Stimulated activated CD4-positive, alpha-beta T cell treated with anti-CD3 and anti-CD28 coated beads, Interleukin-12 subunit alpha, Interleukin-12 subunit beta, amount 100 ng/mL, for 48 hours (primary cell): ENCODE data around the gene DERL3.

ENCODE experiments used
- DNase-seq, 3 donors: peaks; one replicate each; pipeline ENCODE4 v3.0.0-alpha.2; 2020; ENCODE audit warnings: low read depth in 2 of 3, low spot score in 1 of 3

The DERL3 gene

GRCh38 chr22:23832226-23833016, 6.4 kb downstream of the DERL3 start:
- no peak for DNase-seq

DNA sequence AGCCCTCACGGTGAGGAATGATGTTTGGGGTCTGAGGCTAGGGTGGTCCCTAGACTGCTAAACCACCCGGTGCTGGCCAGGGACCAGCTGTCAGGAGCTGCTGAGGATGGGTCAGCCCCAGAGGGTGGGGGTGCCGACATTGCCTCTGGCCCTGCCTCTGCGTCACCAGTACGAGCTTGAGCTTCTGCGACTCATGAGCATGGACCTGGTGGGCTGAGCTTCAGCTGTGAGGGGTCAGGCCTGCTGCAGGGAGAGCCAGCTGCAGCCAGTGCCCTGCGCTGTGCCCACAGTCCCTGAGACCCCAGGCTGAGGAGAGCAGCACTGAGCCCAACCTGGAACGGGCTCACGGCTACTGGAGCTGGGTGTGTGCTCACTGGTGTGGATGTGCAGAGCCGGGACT, 7.0 kb downstream of the DERL3 start:
- DNase-seq: no peak

- DNase-seq: no peak
Observed at GRCh38 chr22:23831261-23831660, 7.5 kb downstream of the DERL3 start.

GRCh38 chr22:23829845-23830372, 8.9 kb downstream of the DERL3 start:
- no peak for DNase-seq

DNA sequence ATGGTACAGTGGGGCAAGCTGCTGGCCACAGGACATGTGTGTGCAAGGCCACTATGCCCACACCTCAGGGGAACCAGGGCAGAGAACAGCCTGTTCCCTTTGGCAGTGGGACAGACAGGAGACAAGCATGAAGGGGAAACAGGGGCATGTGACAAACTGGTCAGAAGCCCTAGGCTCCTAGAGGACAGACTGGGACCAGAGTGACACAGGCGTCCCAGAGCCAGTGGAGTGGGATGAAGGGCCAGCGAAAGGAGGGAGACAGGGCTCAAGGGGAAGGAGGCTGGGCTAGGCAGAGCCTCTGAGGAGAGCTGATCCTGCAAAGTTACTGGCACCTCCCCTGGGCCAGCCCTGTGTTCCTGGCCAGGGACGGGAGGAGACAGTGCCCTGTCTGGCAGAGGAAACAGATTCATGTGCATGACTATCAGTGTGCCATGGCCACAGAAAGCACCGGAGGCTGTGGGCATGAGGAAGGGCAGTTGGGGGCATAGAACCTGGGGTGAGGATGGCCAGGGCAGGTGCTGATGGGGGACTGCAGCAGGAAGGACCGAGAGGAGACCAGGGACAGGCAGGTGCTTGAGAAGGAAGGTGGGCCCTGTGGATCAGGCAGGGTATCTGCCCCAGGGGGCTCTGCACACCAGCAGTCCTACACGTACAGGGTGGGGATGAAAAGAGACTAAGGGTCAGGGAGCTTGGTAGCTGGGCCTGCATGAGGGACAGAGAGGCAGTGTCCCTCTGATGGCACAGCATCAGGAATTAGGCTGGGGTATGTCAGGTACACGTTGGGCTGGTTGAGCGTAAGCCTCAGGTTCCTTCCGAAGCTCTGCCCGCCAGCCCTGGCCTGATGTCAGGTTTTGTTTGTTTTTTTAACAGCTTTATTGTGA, 9.8 kb downstream of the DERL3 start:
- no peak for DNase-seq

GRCh38 chr22:23827351-23827995, 11.3 kb downstream of the DERL3 start:
- no peak for DNase-seq

GRCh38 chr22:23826510-23827350, 12.1 kb downstream of the DERL3 start:
- DNase-seq: no peak

DNA sequence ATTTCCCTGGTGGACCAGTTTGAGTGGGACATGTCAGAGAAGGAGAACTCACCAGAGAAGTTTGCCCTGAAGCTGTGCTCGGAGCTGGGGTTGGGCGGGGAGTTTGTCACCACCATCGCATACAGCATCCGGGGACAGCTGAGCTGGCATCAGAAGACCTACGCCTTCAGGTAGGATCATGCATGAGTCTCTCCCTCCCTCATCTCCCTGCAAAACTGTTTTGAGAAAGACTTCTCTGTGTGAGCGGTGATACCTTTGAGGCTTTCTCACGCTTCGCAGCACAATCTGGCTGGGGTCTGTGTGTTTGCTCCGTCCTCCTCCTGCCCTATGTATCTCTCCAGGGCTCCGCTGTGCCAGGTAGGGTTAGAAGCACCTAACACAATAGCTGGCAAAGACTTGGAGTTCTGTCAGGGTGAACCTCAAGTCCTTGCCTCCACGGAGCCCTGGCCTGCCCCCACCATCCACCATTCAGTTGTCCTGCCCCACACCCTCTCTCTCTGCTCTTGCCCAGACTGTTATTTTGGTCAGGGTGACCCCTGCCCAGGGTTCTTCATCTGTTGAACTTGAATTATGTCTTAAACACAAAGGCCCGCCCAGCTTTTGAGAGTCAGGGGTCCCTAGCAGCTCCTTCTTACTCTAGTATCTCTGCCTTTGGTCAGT, 13.4 kb downstream of the DERL3 start:
- DNase-seq: no peak

DNA sequence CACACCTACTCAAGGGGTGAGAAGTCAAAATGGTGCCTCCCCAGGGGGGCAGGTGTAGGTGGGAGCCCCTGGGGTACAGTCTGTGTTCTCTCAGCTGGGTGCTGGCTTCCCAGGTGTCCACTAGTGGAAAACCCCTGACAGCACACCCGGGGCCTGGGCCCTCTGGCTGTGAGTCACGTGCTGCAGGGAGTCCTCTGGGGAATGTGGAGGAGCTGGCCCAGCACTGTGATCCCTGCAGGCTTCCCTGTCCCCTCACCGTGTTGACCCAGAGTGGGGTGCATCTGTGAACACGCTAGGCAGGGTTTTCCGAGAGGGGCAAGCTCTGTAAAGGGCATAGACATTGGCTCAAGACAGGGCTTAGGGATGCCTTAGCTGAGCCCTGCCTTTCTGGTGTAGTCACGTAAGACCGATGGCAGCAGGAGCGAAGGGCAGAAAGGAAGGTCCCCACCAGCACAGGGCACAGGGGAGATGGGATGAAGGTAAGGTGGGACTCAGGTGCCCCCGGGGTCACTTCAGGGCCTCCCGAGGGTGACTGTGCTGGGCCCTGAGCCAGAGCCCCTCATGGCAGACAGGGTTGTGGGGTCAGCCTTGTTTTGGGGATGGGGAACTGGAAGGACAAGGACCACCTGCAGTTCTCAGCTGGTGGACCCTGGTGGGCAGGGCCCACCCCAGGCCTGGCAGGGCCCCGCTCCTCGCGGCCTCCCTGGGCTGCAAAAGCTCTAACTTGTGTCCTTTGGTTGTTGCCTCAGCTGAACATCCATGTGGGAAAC, 14.1 kb downstream of the DERL3 start:
- DNase-seq: no peak

DNA sequence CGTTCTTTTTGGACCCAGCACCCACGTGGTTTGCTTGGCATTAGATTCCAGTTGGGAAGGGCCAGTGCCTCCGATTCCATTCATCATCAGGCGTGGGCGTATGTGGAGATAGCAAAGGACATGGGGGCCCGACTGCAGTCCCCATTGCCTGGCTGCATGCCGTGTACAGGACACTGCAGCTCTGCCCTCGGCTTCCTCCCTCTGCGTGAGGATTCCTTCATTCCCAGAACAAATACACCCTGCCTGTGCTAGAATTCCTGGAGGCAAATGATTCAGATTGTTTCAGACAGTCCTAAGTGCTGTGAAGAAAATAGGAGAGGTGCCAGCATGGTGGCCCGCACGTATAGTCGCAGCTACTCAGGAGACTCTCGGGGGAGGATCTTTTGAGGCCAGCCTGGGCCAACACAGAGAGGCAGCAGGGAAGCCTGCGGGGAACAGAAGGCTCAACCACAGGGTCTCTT, 15.4 kb downstream of the DERL3 start:
- no peak for DNase-seq

DNA sequence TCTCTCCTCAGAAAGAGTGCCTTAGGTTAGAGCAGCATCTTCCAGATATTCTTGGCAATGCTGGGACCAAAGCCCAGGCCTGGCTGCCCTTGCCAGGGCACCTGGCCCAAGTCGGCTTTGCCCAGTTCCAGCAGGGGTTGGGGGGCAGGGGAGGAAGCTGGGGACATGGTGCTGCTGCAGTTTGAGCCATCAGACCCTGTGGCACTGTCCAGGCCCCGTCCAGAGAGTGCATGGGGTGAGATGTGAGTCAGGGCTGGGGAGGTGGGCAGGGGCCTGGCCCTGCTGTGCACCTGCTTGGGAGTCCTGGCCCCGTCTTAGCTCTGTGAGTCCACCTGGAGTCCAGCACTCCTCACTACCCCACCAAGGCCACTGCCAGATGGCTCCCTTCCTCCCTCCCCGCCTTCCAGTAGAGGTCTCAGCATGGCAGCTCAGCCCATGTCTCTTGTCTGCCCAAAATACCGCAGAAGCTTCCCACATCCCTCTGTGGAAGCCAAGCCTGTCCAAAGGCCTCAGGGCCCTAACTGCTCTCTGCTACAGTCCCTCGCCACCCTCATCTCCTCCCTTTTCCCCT, 16.6 kb downstream of the DERL3 start:
- no peak for DNase-seq

DNA sequence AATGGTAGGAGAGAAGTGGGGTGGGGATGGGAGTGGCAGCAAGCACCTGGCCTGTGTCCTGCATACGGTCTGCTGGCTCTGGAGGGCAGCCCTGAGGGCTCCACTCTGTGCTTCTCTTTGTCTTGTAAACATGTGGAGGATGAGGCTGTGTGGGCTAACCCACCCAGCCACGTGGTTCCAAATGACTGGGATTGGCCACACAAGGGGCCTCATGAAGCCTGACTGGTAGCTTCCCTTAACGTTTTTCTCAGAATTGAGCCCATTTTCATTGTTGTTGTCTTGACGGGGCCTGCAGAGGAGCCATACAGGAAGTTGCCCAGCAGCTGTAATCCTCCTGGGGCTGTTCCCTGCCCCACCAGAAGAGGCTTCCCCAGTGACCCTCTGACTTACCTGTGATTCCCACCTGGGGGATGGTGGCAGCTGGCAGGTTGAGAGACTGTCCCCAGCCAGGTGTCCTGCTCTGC, 18.0 kb downstream of the DERL3 start:
- no peak for DNase-seq

- no peak for DNase-seq
Observed at GRCh38 chr22:23818541-23818940, 20.3 kb downstream of the DERL3 start.

- DNase-seq: no peak
Observed at GRCh38 chr22:23817146-23817545, 21.7 kb downstream of the DERL3 start.

- no peak for DNase-seq
Observed at GRCh38 chr22:23816156-23816976, 22.4 kb downstream of the DERL3 start.

- no peak for DNase-seq
Observed at GRCh38 chr22:23815541-23816155, 23.2 kb downstream of the DERL3 start.

DNA sequence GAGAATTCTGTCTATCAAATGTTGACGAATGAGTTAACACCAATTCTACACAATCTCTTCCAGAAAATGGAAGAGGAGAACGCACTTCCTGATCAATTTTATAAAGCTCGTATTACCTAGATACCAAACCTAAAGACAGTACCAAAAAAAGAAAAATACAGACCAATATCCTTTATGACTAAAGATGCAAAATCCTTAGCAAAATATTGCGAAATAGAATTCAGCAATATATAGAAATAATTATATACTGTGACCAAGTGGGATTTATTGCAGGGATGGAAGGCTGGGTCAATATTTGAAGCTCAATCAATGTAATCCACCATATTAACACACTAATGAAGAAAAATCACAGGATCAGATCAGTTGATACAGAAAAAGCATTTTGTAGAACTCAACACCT, 26.4 kb downstream of the DERL3 start:
- no peak for DNase-seq

DNA sequence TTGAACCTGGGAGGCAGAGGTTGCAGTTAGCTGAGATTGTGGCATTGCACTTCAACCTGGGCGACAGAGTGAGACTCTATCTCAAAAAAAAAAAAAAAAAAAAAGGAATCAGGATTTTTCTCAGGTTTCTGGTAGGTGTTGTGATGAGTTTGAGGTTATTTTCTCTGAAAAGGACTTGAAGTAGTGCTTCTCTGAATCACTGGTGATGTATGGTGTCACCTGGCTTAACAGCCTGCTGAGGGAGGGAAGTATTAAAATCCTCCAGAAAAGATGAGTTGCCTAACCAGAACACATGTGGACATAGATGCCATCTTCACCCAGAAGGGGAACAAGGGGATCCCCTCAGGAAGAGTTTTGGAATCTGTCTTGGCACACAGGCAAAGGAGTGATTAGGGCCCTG, 32.0 kb downstream of the DERL3 start:
- no peak for DNase-seq
